ENCODE data around the gene RAET1G. TPM values are rescaled to one million over a fixed set of nuclear protein-coding genes. Genes with fewer than 3 reads are reported as not detected.

RAET1G gene
- total and polyA plus RNA-seq, 9 of the 15 experiments (the other 6 are each of a cell fraction or from before 2014, with no cell fraction given), result 0.11 TPM; not detected in 8

DNA sequence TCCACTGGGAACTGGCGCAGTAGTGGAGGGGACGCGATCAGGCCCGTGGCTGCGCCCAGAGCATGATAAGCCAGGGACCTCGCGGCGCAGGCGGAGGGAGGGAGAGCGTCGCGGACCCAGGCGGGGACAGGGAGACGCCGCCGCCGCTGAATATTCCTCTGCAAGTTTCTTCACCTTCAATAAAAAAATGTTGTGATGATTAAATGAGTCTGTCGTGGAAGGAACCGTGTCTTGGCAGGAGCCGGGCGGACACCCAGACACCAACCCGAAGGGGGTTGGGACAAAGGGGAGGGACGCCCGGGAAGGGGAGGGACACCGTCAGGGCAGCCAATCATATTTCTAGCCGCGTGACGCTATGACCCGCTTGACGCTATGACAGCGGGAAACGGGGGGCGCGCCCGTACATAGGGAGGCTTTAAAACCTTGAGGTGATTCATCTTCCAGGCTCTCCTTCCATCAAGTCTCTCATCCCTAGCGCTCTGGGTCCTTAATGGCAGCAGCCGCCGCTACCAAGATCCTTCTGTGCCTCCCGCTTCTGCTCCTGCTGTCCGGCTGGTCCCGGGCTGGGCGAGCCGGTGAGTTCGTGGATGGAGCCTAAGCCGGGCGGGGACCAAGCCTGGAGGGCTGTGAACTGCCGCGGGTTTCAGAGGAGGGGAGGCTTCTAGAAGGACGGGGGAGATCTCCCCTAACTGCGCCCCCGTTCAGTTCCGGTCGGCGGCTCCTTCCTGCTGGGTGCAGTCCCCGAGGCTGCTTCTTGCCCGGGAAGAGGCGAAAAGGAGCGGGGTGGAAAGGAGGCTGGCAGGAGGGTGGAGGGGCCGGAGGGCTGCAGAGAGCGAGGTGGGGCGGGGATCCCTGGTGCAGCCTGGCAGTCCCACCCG is 18.9 kb upstream of the RAET1G start, which contains the start of gene ULBP2 (continued):
- peak in 1 of 2 experiments; percentile 55; a peak in 1 of 4 replicates for TF ChIP-seq TEAD1 (CRISPR knock-in tag; IDR thresholded peaks at IDR 0.05)
- TF ChIP-seq TCF7 (IDR thresholded peaks at IDR 0.05; ENCODE audit: borderline replicate concordance), result no peak
- peak; percentile 17 for TF ChIP-seq RBBP5 (IDR thresholded peaks at IDR 0.05; ENCODE audit: borderline replicate concordance, insufficient read depth, low read length, poor library complexity, severe bottlenecking)
- TF ChIP-seq ATF1 (CRISPR knock-in tag; IDR thresholded peaks at IDR 0.05), result no peak
- peak; percentile 91 for TF ChIP-seq ATF1 (tag; IDR thresholded peaks at IDR 0.05)
- TF ChIP-seq ATF3 (IDR thresholded peaks at IDR 0.05), result peak; percentile 39; the same call in 1 of the 2 replicates
- TF ChIP-seq ATF3 (CRISPR knock-in tag; conservative IDR thresholded peaks at IDR 0.05), result no peak; the same call in 1 of the 2 replicates
- no peak for TF ChIP-seq ZC3H11A (IDR thresholded peaks at IDR 0.05; ENCODE audit: low read depth, low read length)
- TF ChIP-seq JUN (IDR thresholded peaks at IDR 0.05; ENCODE audit: borderline replicate concordance, low read depth, low read length), result 0 out of 2 replicates have a peak, but pooled peaks have one; percentile 19
- peak; percentile 51; the same call in 1 of the 2 replicates for TF ChIP-seq JUN (CRISPR knock-in tag; IDR thresholded peaks at IDR 0.05; ENCODE audit: borderline replicate concordance)
- TF ChIP-seq, protein P1, sequence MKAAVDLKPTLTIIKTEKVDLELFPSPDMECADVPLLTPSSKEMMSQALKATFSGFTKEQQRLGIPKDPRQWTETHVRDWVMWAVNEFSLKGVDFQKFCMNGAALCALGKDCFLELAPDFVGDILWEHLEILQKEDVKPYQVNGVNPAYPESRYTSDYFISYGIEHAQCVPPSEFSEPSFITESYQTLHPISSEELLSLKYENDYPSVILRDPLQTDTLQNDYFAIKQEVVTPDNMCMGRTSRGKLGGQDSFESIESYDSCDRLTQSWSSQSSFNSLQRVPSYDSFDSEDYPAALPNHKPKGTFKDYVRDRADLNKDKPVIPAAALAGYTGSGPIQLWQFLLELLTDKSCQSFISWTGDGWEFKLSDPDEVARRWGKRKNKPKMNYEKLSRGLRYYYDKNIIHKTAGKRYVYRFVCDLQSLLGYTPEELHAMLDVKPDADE (conservative IDR thresholded peaks at IDR 0.05; ENCODE audit: control insufficient read depth, low read depth, low read length), result 0 out of 2 replicates have a peak, but pooled peaks have one; percentile 4
- peak; percentile 30; the same call in 1 of the 2 replicates for TF ChIP-seq DPF2 (IDR thresholded peaks at IDR 0.05)
- 0 out of 2 replicates have a peak, but pooled peaks have one; percentile 37 for TF ChIP-seq MTA3 (IDR thresholded peaks at IDR 0.05; ENCODE audit: borderline replicate concordance)
- TF ChIP-seq, protein P2, sequence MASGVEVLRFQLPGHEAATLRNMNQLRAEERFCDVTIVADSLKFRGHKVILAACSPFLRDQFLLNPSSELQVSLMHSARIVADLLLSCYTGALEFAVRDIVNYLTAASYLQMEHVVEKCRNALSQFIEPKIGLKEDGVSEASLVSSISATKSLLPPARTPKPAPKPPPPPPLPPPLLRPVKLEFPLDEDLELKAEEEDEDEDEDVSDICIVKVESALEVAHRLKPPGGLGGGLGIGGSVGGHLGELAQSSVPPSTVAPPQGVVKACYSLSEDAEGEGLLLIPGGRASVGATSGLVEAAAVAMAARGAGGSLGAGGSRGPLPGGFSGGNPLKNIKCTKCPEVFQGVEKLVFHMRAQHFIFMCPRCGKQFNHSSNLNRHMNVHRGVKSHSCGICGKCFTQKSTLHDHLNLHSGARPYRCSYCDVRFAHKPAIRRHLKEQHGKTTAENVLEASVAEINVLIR (CRISPR knock-in tag; IDR thresholded peaks at IDR 0.05), result peak; percentile 35; the same call in 1 of the 2 replicates
- peak; percentile 74 to 77 for TF ChIP-seq E2F6 (IDR thresholded peaks at IDR 0.05; ENCODE audit: borderline replicate concordance in 1 of 2, extremely low read depth in 1 of 2, insufficient read depth in 1 of 2, insufficient read length in 1 of 2, low read depth in 1 of 2, low read length in 1 of 2, poor library complexity in 1 of 2, severe bottlenecking in 1 of 2)
- TF ChIP-seq FOSL1 (tag; conservative IDR thresholded peaks at IDR 0.05), result peak; percentile 63; the same call in 1 of the 2 replicates
- TF ChIP-seq, protein P3, sequence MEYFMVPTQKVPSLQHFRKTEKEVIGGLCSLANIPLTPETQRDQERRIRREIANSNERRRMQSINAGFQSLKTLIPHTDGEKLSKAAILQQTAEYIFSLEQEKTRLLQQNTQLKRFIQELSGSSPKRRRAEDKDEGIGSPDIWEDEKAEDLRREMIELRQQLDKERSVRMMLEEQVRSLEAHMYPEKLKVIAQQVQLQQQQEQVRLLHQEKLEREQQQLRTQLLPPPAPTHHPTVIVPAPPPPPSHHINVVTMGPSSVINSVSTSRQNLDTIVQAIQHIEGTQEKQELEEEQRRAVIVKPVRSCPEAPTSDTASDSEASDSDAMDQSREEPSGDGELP (CRISPR knock-in tag; IDR thresholded peaks at IDR 0.05; ENCODE audit: borderline replicate concordance), result peak; percentile 71
- TF ChIP-seq SMARCE1 (IDR thresholded peaks at IDR 0.05), result 0 out of 2 replicates have a peak, but pooled peaks have one; percentile 32
- peak; percentile 24 for TF ChIP-seq CCNT2 (IDR thresholded peaks at IDR 0.05; ENCODE audit: borderline replicate concordance, extremely low read depth, insufficient read length, low read depth, low read length)
- peak; percentile 83 for TF ChIP-seq CREM (IDR thresholded peaks at IDR 0.05; ENCODE audit: low read depth)
- TF ChIP-seq ZNF175 (CRISPR knock-in tag; IDR thresholded peaks at IDR 0.05; ENCODE audit: low read depth), result no peak
